ENCODE results near the gene PRKRA. TPM values are rescaled to one million over a fixed set of nuclear protein-coding genes. Genes with fewer than 3 reads are reported as not detected.
A peak's percentile ranks its signal among the peaks of the same experiment; 100 is the strongest.

Gene PRKRA
- 65.8 and 67.8 TPM in 2 replicates for total RNA-seq

DNA sequence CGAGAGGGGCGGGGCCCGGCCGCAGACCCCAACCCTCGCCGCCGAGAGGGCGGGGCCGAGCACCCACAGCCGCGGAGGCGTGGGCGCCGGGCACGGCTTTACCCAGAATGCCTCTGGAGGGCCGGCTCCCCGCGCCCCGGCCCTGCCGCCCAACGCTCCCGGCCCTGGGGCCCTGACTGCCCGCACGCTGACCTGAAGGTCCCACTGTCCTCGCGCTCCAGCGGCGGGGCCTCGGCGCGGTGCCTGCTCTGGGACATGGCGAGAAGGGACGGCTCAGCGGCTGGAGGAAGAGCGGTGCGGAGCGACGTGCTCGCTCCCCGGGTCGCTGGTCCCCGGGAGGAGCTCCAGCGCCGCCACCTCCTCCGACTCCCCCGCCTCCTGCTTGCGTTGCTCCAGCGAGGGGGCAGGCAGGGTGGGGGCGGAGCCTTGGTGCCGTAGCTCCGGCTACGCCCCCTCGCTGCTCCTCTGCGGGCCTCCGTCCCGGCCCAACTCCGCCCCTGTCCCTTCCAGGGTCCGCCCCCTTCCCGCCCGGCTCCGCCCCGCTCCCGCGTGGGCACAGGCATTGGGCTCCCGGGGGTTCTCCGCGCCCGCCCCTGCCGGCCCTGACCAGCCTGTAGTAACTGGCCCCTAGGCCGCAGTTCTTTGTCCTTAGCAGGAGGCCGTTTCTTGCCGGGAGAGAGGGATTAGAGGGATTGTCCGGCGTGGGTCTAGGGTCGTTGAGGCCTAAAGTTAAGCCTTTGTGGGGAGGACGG, at the start of gene PRKRA, which contains the start of gene PJVK:
Gene PRKRA (minus strand): TSS at position 402 of the 752 bp plus-strand sequence. CDS start 145 bp downstream, at position 257.
Gene PJVK (plus strand): TSS at position 605 of the 752 bp plus-strand sequence. CDS start 2,032 bp downstream, outside the sequence.
- H3K4me1 Mint-ChIP-seq (ENCODE audit: low read depth) = peaks cover 29% of the 10 kb centered on the region
- DNase-seq (ENCODE audit: low spot score) = peak; percentile 94
- peaks cover 29% of the 10 kb centered on the region for H3K36me3 Mint-ChIP-seq (ENCODE audit: low read depth)
- peak within 1 kb of the TSS; percentile 99 for H3K27ac Mint-ChIP-seq
- intact Hi-C loops (cut with micrococcal nuclease) = loop anchor here (1.0 to 2.0 kb wide), 4 partner anchors 27 to 80 kb away; partner anchors contain the start of gene FKBP7
- no peaks in the 10 kb centered on the region for H3K9me3 Mint-ChIP-seq
- peaks cover 6% of the 10 kb centered on the region for H3K27me3 Mint-ChIP-seq (ENCODE audit: low read depth)
- peak within 1 kb of the TSS; percentile 92 for H3K4me3 Mint-ChIP-seq (ENCODE audit: low read depth)

DNA sequence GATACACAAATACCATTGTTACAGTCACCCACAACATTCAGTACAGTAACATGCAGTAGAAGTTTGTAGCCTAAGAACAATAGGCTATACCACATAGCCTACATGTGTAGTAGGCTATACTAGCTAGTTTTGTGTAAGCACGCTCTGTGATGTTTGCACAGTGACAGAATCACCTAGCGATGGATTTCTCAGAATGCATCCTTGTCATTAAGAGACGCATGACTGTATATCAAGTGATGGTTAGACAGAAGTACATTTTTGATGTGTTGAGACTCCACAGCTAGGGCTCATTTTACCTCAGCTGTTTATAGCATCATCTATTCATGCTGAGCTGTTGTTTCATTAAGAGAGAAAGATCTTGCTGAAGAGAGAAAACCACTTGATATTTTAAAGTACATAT, 48.7 kb upstream of the PRKRA start:
- no peaks in the 10 kb centered on the region for H3K9me3 Mint-ChIP-seq
- no peak for DNase-seq (ENCODE audit: low spot score)
- peaks cover 6% of the 10 kb centered on the region for H3K4me1 Mint-ChIP-seq (ENCODE audit: low read depth)
- peaks cover 80% of the 10 kb centered on the region for H3K36me3 Mint-ChIP-seq (ENCODE audit: low read depth)
- no peak overlapping the region for H3K27ac Mint-ChIP-seq
- H3K27me3 Mint-ChIP-seq (ENCODE audit: low read depth) = no peaks in the 10 kb centered on the region
- no peak overlapping the region for H3K4me3 Mint-ChIP-seq (ENCODE audit: low read depth)
- intact Hi-C loops (cut with micrococcal nuclease) = no loop called here

DNA sequence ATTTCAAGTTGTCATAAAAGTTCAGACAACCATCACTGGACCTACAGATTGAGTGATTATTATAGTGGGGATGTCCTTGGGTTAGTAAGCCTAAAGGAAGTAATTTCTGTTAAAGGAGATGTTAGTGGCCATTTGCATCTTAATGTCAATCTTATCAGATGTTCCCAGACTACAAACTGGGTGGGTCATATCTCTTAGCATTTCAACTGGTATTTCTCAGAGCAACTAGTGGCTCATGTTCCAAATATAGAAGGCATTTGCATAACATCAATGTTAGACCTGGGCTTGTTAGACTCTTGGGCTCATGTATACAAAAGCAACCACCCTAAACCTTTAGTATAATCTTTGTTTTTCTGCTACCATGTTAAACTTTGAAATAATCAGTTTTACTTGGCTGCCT, 47.2 kb upstream of the PRKRA start:
- Mint-ChIP-seq H3K27me3 (ENCODE audit: low read depth) (no peaks in the 10 kb centered on the region), H3K4me1 (ENCODE audit: low read depth) (peaks cover 6% of the 10 kb centered on the region), H3K9me3 (no peaks in the 10 kb centered on the region), H3K36me3 (ENCODE audit: low read depth) (peaks cover 82% of the 10 kb centered on the region), H3K4me3 (ENCODE audit: low read depth) (no peak overlapping the region), H3K27ac (no peak overlapping the region)
- intact Hi-C loops (cut with micrococcal nuclease) = no loop called here
- no peak for DNase-seq (ENCODE audit: low spot score)

DNA sequence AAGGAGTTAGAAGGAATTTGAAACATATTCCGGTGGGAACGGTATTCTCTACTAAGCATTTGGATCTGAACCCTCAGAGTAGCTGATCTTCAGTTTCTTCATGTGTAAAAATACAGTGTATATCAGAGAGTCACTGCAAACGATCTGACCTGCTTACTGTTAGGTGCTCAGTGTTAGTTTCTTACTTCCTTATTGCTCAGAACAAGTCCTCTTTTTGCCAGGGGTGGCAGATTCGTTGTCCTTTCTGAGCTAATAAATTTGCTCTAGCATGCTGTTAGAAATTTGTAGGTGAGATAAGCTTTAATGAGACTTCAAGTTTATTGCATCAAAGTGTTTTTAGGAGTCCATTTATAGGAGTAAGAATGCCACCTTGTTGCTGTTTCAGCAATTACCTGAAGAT, 45.1 kb upstream of the PRKRA start:
- intact Hi-C loops (cut with micrococcal nuclease) = no loop called here
- H3K9me3 Mint-ChIP-seq = no peaks in the 10 kb centered on the region
- DNase-seq (ENCODE audit: low spot score) = no peak
- H3K4me3 Mint-ChIP-seq (ENCODE audit: low read depth) = no peak overlapping the region
- no peaks in the 10 kb centered on the region for H3K27me3 Mint-ChIP-seq (ENCODE audit: low read depth)
- peaks cover 76% of the 10 kb centered on the region for H3K36me3 Mint-ChIP-seq (ENCODE audit: low read depth)
- H3K27ac Mint-ChIP-seq = peak overlapping the region; percentile 5
- H3K4me1 Mint-ChIP-seq (ENCODE audit: low read depth) = peaks cover 14% of the 10 kb centered on the region

DNA sequence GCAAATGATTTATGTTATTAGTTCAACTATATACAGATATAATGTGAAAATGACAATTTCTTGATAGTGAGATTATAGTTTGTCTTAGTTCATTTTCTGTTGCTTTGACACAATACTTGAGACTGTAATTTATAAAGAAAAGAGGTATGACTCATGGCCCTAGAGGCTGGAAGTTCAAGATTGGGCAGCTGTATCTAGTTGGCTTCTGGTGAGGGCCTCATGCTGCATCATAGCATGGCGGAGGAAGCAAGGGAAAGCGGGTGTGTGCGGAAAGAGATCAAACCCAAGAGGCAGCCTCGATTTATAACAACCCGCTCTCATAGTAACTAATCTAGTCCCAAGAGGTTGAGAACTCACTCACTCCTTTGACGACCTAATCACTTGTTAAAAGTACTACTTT, 40.6 kb upstream of the PRKRA start:
- no peaks in the 10 kb centered on the region for H3K9me3 Mint-ChIP-seq
- peaks cover 77% of the 10 kb centered on the region for H3K36me3 Mint-ChIP-seq (ENCODE audit: low read depth)
- no peak overlapping the region for H3K27ac Mint-ChIP-seq
- no peak for DNase-seq (ENCODE audit: low spot score)
- intact Hi-C loops (cut with micrococcal nuclease) = no loop called here
- peaks cover 27% of the 10 kb centered on the region for H3K4me1 Mint-ChIP-seq (ENCODE audit: low read depth)
- no peaks in the 10 kb centered on the region for H3K27me3 Mint-ChIP-seq (ENCODE audit: low read depth)
- no peak overlapping the region for H3K4me3 Mint-ChIP-seq (ENCODE audit: low read depth)

DNA sequence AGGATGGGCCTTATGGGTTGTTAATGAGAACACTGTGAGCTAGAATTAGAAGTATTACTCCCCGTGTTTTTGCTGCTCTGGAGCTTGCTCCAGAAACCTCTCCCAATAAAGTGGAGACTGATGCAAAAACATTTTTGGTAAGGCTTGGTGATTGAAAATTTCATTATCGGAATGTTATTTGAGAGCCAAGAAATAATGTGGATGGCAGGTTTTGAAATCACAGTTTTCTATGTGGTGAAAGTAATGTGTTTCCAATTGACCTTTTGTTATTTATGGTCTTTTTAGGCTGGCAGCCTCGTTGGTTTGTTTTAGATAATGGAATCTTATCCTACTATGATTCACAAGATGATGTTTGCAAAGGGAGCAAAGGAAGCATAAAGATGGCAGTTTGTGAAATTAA, 34.4 kb upstream of the PRKRA start:
- H3K27me3 Mint-ChIP-seq (ENCODE audit: low read depth) = no peaks in the 10 kb centered on the region
- no peak overlapping the region for H3K27ac Mint-ChIP-seq
- peaks cover 49% of the 10 kb centered on the region for H3K36me3 Mint-ChIP-seq (ENCODE audit: low read depth)
- H3K4me3 Mint-ChIP-seq (ENCODE audit: low read depth) = no peak overlapping the region
- intact Hi-C loops (cut with micrococcal nuclease) = no loop called here
- peaks cover 41% of the 10 kb centered on the region for H3K4me1 Mint-ChIP-seq (ENCODE audit: low read depth)
- no peak for DNase-seq (ENCODE audit: low spot score)
- H3K9me3 Mint-ChIP-seq = no peaks in the 10 kb centered on the region

DNA sequence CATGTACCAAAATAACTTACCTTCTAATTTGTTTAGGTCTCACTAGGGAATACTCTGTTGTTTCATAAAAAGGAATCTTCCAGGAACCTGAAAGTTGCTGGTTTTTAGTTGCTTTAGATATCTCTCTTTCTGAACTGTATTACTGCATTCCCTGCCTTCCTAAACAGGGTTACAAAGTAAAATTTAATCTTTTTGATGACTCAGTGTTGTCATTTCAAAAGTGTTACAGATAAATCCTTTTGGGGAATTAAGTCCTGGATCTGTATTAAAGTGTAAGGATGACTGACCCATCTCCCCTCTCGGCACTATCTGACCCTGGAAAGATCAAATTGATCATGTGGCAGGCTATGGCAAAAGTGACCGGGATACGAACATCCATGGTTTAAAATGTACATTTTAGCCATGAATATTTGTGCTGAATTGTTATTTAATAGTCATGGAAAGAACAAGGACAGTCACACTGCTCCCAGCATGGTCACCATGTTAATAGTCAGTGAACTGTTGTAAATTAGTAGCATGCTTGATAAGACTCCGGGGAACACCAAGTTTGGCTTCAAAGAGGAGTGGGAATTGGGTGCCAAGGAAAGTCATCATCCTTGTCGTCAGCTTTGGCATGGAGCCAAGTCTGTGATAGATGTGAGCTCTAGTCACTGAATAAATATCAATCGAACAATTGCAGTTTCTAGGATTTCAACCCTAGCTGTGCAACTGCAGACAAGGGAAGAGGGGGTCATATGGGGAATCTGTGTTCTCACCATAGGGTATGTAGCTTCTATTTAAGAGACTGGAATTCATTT, 33.5 kb upstream of the PRKRA start:
- DNase-seq (ENCODE audit: low spot score) = no peak
- H3K4me3 Mint-ChIP-seq (ENCODE audit: low read depth) = no peak overlapping the region
- intact Hi-C loops (cut with micrococcal nuclease) = no loop called here
- no peaks in the 10 kb centered on the region for H3K9me3 Mint-ChIP-seq
- peaks cover 39% of the 10 kb centered on the region for H3K36me3 Mint-ChIP-seq (ENCODE audit: low read depth)
- no peaks in the 10 kb centered on the region for H3K27me3 Mint-ChIP-seq (ENCODE audit: low read depth)
- no peak overlapping the region for H3K27ac Mint-ChIP-seq
- H3K4me1 Mint-ChIP-seq (ENCODE audit: low read depth) = peaks cover 44% of the 10 kb centered on the region

DNA sequence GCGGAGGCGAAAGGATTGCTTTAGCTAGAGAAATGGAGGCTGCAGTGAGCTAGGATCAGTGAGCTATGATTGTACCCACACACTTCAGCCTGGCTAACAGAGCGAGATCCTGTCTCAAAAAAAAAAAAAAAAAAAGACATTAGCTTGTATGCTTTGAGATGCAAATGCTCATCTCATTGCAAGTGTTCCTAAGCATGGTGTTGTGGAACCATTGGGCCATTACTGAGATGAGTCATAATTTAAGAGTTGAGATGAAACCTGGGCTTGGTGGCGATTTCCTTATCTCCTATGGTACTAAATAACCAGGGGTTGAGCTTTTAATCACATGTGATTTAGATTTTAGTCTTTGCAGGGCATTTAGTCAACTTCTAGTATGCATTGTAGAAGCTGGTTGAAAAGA, 31.5 kb upstream of the PRKRA start:
- Mint-ChIP-seq H3K27me3 (ENCODE audit: low read depth) (no peaks in the 10 kb centered on the region), H3K27ac (no peak overlapping the region), H3K4me3 (ENCODE audit: low read depth) (peak overlapping the region; percentile 92), H3K36me3 (ENCODE audit: low read depth) (peaks cover 25% of the 10 kb centered on the region), H3K4me1 (ENCODE audit: low read depth) (peaks cover 42% of the 10 kb centered on the region), H3K9me3 (no peaks in the 10 kb centered on the region)
- intact Hi-C loops (cut with micrococcal nuclease) = no loop called here
- no peak for DNase-seq (ENCODE audit: low spot score)

DNA sequence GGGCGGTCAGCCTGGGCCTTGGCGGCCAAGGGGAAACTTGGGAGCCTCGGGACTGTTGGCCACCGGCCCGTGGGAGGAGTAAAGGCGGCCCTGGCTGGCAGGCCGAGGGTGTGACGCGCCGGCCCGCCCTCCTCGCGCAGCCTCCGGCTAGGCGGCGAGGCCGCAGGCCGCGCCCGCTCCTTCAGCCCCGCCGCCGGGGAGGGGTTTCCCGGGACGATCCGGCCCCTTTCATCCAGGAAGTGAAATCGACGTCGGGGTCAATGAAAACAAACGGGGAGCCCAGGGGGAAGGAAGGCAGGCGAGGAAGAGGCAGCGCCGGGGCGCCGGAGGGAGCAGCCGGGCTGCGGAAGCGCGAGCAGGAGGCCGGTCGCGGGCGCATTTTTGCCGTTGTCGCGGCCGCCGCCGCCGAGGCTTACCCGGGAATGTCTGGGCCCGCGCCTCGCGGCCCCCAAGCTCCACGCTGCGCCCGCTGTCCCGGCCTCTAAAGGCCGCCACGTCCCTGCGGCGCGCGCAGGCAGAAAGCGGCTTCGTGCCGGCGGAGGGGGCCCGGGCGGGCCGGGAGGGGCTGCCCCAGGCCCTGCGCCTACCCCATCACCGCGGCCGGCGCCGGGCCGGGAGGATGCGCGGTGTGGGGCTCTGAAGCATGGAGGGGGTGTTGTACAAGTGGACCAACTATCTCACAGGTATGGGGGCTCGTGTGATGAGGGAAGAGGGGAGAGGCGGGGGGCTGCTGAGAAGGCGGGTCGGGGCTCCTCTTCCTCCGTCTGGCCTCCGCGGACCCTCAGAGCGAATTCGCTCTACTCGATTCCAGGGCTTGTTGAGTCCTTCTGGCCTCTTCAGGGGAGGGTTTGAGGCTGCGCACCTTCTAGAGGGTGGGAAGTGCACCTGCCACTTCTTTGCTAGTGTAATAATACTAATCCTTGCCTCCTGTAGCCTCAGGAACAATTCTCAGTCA, 29.5 kb upstream of the PRKRA start, which contains the start of gene PLEKHA3:
Gene PLEKHA3 (plus strand): TSS at position 231 of the 955 bp plus-strand sequence. CDS start 413 bp downstream, at position 644.
- intact Hi-C loops (cut with micrococcal nuclease) = no loop called here
- Mint-ChIP-seq H3K36me3 (ENCODE audit: low read depth) (peaks cover 16% of the 10 kb centered on the region), H3K9me3 (no peaks in the 10 kb centered on the region), H3K27ac (peak within 1 kb of the TSS; percentile 92), H3K4me3 (ENCODE audit: low read depth) (peak within 1 kb of the TSS; percentile 92), H3K4me1 (ENCODE audit: low read depth) (peaks cover 42% of the 10 kb centered on the region), H3K27me3 (ENCODE audit: low read depth) (no peaks in the 10 kb centered on the region)
- DNase-seq (ENCODE audit: low spot score) = peak; percentile 79

DNA sequence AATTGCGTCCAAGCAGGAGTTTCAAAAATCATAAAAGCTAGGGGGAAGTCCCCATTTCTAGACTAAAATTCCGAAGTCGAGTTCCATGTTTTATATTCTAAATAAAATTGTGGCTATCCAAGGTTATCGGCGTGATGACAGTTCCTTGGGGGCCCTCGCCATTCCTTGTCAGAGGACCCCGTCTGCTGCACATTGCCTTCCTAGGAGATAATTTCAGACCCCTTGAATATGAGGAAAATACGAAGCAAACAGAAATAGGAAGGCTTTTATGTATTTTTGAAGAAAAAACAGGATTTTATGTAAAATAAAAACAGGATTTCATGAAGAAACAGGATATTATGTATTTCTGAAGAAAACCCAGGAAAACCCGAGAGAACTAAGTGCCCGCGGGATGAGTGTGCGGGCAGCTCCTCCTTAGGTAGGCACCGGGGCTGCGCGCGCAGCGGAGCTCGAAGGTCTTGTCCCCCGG, 28.8 kb upstream of the PRKRA start:
- DNase-seq (ENCODE audit: low spot score) = no peak
- H3K9me3 Mint-ChIP-seq = no peaks in the 10 kb centered on the region
- peaks cover 41% of the 10 kb centered on the region for H3K4me1 Mint-ChIP-seq (ENCODE audit: low read depth)
- intact Hi-C loops (cut with micrococcal nuclease) = loop anchor here (1.0 to 2.0 kb wide), 4 partner anchors 35 to 221 kb away; no protein-coding TSS in a partner anchor
- no peaks in the 10 kb centered on the region for H3K27me3 Mint-ChIP-seq (ENCODE audit: low read depth)
- peak overlapping the region; percentile 90 for H3K4me3 Mint-ChIP-seq (ENCODE audit: low read depth)
- peak overlapping the region; percentile 92 for H3K27ac Mint-ChIP-seq
- peaks cover 13% of the 10 kb centered on the region for H3K36me3 Mint-ChIP-seq (ENCODE audit: low read depth)

DNA sequence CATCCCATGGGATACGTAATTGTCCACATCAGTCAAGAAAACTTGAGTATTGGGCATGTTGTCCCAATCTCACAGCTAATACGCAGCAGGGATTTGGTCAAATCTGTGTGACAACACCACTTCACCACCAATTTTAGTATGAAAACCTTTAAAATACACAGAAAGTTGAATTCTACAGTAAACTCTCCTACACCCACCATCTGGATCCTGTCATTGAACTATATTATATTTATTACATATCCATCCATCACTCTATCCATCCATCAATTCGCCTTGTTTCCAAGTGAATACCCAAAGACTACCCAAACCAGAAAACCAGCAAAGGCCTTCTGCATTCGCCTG, 28.3 kb upstream of the PRKRA start:
- Mint-ChIP-seq H3K4me1 (ENCODE audit: low read depth) (peaks cover 36% of the 10 kb centered on the region), H3K9me3 (no peaks in the 10 kb centered on the region), H3K27me3 (ENCODE audit: low read depth) (no peaks in the 10 kb centered on the region), H3K4me3 (ENCODE audit: low read depth) (peak overlapping the region; percentile 90), H3K36me3 (ENCODE audit: low read depth) (peaks cover 13% of the 10 kb centered on the region), H3K27ac (peak overlapping the region; percentile 92)
- no peak for DNase-seq (ENCODE audit: low spot score)
- intact Hi-C loops (cut with micrococcal nuclease) = loop anchor here (1.0 to 2.0 kb wide), 4 partner anchors 35 to 222 kb away; no protein-coding TSS in a partner anchor

Data from activated T-helper 2 cell treated with anti-CD3 and anti-CD28 coated beads, Interferon-gamma antibody, Interleukin-2, Interleukin-4, amounts not matched to agents 10 μg/mL and 5 μg/mL and 100 μg/mL, durations not matched to agents 14 hours and 24 hours and 36 hours (primary cell).